GM21390 (cell line): ENCODE results near the gene ZIC4.

ENCODE experiments used
- ATAC-seq: cut with Tn5 transposase; IDR thresholded peaks from one replicate; pipeline ENCODE4 v1.9.1; 2021; ENCODE audit not compliant: unreplicated experiment

Gene ZIC4

DNA sequence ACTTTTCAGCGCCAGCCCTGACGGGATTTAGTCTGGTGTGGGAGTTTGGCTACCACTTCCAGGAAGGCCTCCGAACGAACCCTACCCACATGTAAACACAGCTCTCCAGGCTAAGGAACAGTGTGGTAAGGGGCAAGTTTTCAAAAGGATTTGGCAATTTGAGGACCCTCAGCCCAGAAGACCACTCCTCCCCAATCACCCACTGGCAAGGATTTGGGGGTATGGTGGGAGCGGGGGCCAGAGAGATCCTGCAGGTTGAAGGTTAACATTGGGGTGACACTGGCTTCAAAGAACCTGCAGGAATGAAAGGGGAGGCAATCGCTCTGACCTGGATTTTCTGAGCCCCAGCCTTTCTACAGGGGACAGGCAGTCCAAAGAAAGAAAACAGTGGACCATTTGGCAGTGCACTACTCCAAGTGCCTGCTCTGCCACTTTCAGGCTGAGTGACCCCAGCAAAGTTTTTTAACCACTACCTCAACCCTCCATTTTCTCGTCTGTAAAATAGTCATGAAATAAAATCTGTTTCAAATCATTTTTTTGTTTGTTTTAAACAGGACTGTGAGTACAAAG is 34.5 kb downstream of the ZIC4 start:
- no peak for ATAC-seq

DNA sequence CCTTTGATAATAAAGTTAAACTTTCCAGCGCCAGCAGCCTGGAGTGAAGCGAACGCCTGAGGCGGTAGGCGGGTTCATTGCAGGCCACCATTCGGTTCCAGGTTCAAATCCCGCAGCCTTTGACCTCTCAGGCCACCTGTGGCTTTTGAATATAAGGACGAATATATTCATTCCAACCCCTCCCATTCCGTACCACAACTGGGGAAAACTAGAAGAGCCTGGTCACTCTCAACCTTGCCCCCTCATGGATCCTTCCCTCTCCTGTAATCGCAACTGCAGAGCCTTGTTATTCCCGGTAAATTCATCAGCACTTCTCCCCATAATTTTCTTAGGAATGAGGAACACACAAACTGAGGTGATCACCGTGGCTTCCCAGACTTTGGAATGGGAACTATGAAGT is 35.2 kb downstream of the ZIC4 start:
- no peak for ATAC-seq

DNA sequence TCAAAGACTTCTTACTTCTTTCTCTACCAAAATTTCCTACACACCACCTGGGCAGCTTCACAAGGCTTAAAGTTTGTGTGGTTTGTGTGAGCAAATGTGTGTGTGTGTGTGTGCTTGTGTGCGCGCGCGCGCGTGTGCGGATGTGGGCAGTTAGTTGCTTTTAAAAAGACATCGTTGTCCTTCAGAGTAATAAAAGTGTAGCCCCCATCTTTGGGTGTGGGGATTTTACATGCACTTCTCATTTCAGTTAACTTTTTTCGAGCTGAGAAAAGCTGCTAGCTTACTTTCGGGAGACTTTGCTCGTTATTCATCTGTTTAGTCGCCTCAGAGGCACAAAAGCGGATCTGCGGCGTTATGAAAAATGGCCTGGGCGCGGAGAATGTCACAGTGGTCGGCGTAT is 36.0 kb downstream of the ZIC4 start:
- ATAC-seq: no peak

DNA sequence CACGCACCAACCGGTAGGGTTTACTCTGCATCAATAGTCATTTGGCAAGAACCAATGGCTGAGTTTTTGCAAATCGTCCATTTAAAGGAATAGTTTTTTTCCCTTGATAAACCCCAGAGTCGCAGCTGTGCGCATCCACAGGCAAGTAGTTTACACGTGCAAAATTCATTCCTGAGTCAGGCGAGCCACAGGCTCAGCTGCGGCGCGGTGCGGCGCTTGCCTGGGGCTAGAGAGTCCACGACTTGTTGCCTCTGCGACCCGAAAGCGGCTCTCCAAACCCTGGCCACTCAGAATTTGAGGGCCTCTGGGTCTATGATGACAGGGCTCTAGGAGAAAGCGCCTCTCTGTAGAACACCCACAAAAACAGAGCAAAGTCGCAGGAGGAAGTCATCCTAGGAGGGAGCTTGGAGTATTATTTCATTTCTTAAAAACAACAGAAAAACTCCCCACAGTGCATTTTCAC is 36.7 kb downstream of the ZIC4 start:
- no peak for ATAC-seq

DNA sequence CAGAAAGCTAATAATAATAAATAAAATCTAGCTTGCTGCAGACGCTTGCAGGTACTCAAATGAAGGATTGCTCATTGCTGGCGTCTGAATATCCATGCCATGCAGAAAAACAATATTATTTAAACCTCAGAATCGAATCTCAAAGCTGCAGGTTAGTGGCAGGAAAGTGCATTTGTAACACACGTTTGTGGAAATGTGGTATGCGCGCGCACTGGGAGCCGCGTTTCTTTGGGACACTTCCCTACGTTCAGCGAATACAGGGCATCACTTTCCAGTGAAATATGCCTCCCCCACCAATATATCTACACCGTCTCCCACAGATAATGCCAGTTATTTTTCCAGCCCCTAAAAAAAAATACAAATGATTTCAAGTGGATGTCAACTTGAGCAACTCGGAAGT is 37.1 kb downstream of the ZIC4 start:
- no peak for ATAC-seq

DNA sequence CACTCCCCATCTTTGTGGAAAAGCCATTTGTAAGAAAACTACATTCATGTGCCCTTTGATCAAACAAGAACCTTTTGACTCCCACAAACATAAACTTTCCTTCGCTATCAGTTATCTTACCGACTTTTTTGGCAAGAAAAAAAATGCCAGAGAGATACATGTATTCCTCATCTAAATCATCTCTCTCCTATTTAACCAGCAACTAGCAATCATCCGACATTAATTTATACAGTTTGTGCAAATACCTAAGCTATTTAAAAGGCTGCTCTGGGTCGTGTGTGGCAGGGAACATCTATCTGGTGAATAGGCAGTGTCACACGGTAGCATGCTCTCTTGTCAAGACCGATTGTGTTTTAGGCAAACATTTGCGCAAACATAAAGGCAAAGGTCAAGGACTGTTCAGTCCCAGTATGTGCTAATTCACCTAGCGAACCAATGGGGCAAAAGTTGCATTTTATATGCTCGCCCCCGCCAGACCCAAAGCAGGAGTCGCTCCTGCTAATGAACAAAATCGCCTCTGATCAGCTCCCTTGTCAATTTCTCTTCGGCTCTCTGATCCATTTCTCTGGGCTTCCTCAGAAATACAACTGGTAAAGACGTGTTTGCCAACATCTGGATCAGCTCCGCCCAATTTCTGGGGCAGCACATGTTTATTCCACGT is 37.7 kb downstream of the ZIC4 start:
- ATAC-seq: no peak

DNA sequence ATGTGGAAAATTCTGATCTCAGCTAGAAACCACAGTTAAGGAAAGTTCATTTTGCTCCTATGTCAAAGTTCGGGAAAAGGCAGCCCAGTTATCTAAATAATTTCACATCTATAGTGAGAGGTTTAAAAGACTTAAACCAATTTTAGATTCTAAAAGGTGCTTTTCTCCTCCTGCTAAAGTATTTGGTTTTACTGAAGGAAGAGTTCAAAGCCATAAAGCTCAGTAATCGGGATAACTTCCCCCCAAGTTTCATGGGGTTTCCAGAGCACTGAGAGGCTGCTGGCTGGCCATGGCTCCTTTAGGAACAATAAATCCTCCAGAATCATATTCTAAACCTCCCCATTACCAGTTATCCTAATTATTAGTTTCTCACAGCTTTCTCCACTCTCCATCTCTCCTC is 38.2 kb downstream of the ZIC4 start:
- no peak for ATAC-seq

DNA sequence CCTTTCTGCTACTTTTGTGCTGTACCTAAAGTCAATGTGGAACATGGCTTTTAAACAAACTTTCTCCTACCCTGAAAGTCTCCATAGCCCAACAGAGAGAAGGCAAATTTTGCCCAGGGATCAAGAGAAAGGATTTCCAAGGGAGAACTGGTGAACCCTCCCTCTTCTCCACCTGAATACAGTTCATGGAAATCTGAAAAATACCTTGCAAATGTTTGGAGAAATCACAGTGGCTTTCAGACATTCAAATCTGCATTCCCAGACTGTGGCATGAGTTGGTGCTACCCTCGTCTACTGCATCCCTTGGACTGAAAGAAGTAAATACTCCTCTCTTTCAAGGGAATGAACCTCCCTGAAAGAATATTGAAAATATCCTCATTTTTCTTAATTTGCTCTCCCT is 38.7 kb downstream of the ZIC4 start:
- ATAC-seq: no peak

DNA sequence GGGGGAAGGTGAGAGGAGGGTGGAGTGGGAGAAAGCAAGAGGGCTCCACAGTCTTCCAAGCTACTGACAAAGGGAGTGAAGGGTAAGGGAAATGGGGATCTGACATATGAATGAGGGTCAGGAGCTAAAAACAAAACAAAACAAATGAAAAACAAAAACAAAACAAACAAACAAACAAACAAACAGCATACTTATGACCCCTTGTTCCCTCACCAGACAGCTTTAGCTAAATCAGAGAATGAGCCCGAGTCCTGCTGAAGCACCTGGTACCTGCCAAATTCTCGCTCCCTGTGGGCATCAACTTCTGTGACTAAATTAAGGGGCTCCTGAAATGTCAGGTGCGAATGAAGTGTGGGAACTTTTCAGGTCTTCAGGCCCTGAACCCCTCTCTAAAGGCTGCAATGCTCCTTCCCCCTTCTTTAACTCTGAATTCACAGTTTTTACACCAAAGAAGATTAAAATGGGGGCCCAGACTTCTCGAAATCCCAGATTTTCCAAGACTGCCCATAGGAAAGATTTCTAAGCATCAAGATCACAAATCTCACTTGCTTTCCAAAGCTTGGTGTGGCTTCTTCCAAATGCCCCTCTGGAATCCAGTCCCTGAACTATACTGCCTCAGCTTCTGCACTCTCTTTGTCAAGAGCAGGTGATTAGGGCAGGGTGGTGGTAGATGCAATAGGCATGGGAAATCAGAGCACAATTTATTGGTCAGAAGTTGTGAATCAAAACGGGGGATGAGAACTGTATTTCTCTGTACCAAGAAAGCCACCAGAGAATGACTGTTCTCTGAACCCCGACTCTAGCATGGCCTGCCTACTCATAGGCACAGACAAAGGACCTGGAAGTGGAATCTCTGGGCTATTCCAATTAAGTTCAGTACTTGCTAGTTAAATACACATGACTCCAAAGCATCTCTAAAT is 40.9 kb downstream of the ZIC4 start:
- ATAC-seq: no peak

DNA sequence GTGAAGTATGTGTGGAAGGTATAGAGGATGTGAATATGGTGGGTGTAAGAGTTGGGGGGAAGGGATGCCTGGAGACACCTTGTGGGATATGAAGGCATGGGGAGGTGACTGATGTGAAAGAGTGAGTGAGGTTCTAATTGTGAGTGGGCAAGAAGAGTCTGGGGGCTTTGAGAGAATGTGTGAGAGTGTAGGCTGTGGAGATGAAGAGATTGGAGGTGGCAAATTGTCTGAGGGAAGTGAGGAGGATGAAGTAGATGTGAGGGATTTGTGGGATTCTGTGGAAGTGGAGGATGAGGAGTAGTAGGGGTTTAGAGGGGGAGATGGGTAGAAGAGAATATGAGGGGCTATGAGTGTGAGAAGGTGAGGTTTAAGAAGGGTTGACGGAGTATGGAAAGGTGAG is 41.6 kb downstream of the ZIC4 start:
- no peak for ATAC-seq

DNA sequence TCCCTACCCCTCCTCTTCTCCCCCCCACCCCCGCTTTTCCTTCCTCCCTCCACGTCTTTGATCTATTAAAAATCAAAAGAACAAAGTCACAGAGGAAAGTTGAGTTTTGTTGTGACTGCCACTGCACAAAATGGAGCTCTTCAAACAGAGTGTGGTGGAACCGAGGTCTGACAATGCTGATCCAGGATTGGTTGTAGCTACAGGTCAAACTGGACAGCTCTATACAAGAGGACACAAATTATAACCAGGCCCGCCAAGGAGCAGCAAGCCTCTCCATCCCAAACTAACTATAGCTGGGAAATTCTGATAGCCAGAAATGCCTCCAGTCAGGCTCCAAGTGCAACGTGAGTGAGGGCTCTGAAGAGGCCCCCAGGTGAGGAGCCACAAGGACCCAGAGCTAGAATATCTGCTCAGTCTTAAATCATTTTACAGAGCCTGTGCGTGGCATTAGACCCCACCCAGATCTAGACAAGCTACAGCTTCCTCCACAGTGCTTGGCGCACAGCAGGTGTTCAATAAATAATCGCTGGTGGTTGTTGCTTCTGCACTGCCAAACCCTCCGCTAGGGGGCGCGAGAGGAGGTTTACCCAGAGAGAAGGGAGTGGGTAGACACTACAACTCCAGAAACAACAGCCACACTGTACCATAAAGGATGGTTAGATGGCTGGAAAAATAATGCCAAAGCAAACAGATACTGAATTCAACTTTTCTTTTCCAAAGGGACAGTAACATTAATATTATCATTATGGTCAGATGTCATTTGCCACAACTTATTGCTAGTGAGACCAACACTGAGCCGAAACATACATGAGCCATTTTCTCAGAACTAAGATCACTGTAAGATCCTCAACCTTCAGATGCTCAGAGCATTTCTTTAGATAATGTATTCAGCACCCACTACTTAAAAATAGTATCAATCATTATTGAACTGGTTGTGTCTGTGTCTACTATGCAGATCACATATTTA is 44.6 kb downstream of the ZIC4 start:
- peak; percentile 76 for ATAC-seq

DNA sequence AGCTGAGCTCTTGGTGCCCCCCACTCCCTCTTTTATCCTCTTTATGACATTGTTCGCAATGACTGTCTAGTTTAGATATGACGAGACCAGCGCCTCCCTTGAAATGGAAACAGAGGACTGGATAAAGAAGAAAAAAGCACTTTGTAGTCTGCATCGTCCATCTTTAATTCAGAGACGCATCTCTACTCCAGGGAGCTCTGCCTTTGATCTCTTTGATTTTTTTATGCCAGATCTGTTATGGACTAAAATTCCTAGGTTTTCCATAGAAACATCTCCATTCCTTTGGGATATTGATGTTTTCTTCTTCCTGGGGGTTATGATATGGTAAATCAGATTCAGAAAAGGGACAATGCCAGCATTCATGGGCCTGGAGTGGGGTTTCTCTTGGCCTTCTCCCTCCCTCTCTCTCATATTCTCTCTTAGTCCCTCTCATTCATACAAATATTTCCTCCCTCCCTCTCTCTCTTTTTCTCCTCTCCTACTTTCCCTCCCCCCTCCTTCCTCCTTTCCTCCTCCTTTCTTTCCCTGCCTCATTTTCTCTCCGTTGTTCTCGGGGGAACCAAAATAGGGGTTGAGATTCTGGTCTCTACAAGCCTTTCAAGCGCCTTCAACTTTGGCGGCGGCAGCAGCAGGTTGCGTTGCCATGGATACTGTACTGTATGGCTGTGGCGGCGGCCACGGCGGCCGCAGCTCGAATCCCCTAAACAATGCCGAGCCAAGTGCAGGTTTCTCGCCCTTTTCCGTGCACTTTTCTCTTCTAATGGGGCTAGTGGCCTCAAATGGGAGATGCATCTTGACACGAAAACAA is 45.5 kb downstream of the ZIC4 start:
- no peak for ATAC-seq

DNA sequence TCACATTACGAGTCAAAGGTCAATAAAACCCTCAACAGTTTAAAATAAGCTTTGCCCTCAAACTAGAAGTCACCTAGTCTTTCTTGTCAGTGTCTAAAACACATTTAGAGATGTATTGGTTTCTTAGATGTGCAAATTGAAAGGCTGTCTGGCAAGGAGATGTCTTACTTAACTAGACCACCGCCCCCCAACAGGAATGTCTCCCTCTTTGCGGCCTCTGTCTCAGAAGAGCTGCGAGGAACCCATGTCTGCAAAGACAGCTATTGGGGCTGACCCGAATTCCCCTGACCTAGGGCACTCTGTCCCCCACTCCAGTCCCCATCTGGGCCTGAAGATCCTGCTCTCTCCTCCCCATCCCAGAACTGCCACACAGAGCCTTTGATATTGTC is 46.3 kb downstream of the ZIC4 start:
- ATAC-seq: no peak

DNA sequence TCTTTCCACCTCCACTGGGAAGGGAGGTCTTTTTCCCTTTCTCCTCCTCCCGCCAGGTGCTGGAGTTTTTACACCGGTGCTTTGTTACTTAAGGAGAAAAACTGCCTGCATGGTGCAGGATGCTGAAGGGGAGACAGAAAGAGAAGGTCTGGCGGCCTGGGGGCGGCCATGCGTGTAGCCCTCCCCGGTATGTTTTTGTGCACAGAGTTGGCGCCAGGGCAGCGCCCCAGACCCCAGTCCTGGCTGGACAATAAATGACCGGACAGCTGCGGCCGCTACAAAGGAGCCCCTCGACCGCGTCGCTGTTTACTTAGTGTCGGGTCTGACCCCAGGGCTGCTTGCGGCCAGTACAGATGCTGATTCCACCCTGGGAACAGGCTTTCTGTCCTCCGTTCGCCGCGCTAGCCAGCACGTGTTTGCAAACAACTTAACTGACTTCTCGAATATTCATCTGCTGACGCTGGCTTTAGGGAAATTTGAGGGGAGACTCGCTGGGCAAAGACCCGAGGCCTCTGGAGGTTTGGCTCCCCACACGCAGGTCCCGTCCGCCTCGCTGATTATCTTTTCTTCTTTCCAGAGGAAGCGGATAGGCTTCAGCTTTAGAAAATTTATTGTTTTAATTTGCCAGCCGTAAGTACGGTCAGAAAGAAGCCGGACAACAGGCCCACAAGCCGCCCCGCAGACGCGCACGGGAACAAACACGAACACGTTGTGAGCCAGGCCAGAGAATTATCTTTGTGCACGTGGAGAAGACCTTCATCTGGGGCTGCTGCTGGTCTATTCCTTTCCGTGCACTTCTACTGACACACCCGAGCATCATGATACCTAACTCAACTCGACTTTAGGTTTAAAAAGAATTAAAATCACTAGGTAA is 46.9 kb downstream of the ZIC4 start:
- ATAC-seq: no peak

DNA sequence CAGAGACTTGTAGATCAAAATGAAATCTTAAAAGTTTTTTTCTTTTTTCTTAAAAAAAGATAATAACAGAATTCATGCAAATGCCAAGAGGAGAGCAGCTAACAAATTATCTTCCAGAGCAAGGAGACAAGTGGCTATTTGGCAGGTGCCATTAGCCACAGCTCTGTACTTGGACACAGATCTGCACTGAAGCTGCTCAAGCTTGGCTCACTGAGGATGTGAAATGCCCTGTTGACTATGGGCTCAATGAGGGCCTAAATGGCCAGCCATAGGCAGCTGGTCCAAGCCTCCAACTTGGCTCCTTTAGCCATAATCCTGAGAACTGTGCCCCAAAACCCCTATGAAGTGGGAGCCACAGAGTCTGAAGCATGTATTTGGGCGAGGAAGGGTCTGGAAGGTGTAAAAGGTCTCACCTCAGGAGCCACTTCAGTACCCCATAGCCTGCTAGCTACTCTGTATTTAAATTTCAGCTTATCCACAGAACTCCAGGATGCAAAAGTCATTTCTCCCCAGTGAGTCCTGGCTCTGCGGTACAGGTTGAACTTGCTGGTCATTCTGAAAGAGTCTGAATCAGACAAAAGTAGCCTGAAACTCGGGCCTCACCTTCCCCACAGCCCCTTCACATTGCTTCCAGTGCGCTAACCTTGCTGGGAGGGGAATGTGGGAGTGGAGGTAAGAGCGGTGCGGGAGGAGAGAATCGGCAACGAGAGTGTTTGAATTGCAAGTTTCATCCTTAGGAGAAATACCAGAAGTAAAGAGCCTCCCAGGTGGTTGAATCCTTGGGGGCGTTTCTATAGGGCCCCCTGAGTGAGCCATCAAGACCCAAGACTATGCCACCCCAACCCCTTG is 48.0 kb downstream of the ZIC4 start:
- no peak for ATAC-seq

DNA sequence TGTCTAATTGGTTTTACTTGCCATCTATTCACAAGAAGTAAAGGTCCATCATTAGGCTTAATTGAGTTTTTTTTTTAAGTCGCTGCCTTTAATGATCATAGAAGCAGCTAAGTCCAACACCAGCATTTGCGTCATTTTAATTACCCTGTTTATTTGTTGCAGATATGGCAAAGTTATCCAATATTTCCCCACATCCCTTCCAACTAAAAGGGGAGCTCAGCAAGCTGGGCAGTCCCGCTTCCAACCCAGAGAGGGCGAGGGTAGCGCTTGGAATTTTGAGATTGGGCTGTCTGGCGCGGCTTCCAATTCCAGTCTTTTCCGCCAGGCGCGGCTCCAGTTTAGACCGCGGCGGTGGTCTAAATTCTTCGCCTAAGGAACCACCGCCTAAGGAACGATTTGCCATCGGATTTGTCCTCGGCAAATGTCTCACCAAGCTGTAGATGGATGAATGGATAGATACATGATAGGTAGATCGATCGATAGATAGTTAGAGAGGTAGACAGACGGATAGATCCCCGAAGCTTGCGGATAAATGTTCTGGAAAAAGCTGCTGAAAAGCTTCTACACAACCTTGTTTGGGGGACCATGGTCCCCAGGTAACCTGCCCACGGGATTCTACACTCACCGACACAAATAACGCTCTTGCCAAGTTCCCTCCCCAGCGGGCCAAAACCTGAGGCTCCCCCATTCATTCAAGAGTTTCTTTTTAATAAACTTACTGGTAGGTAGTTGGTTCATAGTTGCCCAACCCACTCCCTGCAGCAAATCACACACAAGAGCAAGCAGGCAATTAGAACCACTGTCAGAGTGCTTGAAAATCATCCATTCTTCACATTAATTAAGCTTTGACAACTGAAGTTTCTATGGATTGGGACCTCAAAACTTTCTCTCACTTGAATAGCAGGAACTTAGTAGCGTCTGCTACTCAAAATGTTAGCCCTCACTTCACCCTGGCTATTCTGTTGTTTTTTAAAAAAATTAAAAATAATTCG is 49.1 kb downstream of the ZIC4 start:
- ATAC-seq: no peak
